H1 (cell line): ENCODE results near the gene SNX24. TPM values are rescaled to one million over a fixed set of nuclear protein-coding genes. Genes with fewer than 3 reads are reported as not detected.

Experiments used
- ASH2L ChIP-seq: fragments of 200-600, 300-600 bp; sonication (generic); IDR thresholded peaks from one replicate; pipeline ENCODE4 v1.7.1; 2017; ENCODE audit warnings: low read length
- BRCA1 ChIP-seq: IDR thresholded peaks from 2 replicates; pipeline ENCODE4 v1.6.1; 2012; ENCODE audit warnings: low read depth, low read length, improper control_type of control experiment
- CBX5 ChIP-seq: fragments of 300-800, 300-1000 bp; sonication (generic); IDR thresholded peaks from 2 replicates; pipeline ENCODE4 v1.7.1; 2016; ENCODE audit warnings: antibody characterized with exemption, low read length, low read depth
- CEBPB ChIP-seq: IDR thresholded peaks from 2 replicates; pipeline ENCODE4 v1.6.1; 2012; ENCODE audit warnings: low read depth, low read length
- CHD2 ChIP-seq: IDR thresholded peaks from 2 replicates; pipeline ENCODE4 v1.6.1; 2012; ENCODE audit warnings: low read length, improper control_type of control experiment
- EGR1 ChIP-seq: IDR thresholded peaks from 2 replicates; pipeline ENCODE4 v1.6.1; 2011; ENCODE audit warnings: low read depth, low read length, borderline replicate concordance
- EZH2 ChIP-seq: fragments of 200-600 bp; sonication (generic); IDR thresholded peaks from 2 replicates; pipeline ENCODE4 v1.7.1; 2012; ENCODE audit warnings: low read depth, mild to moderate bottlenecking, moderate library complexity, low read length, inconsistent platforms; ENCODE audit not compliant: severe bottlenecking
- GTF2F1 ChIP-seq: IDR thresholded peaks from 2 replicates; pipeline ENCODE4 v1.6.1; 2012; ENCODE audit warnings: low read depth, low read length, improper control_type of control experiment, borderline replicate concordance
- HDAC6 ChIP-seq: IDR thresholded peaks from one replicate; pipeline ENCODE4 v1.7.1; 2012; ENCODE audit warnings: low read depth, mild to moderate bottlenecking, inconsistent platforms, low read length, moderate library complexity
- JUN ChIP-seq: IDR thresholded peaks from 2 replicates; pipeline ENCODE4 v1.6.1; 2011; ENCODE audit warnings: low read depth, mild to moderate bottlenecking, improper control_type of control experiment, low read length
- JUND ChIP-seq: IDR thresholded peaks from 2 replicates; pipeline ENCODE4 v1.6.1; 2011; ENCODE audit warnings: mild to moderate bottlenecking, improper control_type of control experiment, low read length
- KDM1A ChIP-seq: fragments of 200-600, 300-600 bp; sonication (generic); IDR thresholded peaks from 2 replicates; pipeline ENCODE4 v1.7.1; 2016; ENCODE audit warnings: mild to moderate bottlenecking, low read length, borderline replicate concordance
- SIX5 ChIP-seq: IDR thresholded peaks from 2 replicates; pipeline ENCODE4 v1.6.1; 2011; ENCODE audit warnings: mild to moderate bottlenecking, low read depth, low read length
- SP2 ChIP-seq: IDR thresholded peaks from 2 replicates; pipeline ENCODE4 v1.6.1; 2012; ENCODE audit warnings: mild to moderate bottlenecking, low read length, inconsistent platforms
- TAF7 ChIP-seq: optimal IDR thresholded peaks from 2 replicates; pipeline ENCODE3; 2011; ENCODE audit warnings: low read depth, mild to moderate bottlenecking, inconsistent platforms, low read length, moderate library complexity, borderline replicate concordance
- YY1 ChIP-seq: IDR thresholded peaks from 2 replicates; pipeline ENCODE4 v1.6.1; 2011; ENCODE audit warnings: low read depth, mild to moderate bottlenecking, low read length
- ZNF274 ChIP-seq: IDR thresholded peaks from 2 replicates; pipeline ENCODE4 v1.7.0; 2012; ENCODE audit warnings: low read length, borderline replicate concordance; ENCODE audit errors: extremely low read depth
- polyA plus RNA-seq, 7 experiments: library from polyadenylated mRNA; depleted of rRNA in 3 of 7; stranded (reverse) in 5 of 7; unstranded in 2 of 7; fragments of >200 nt in 5 of 7; fragments of 200-250 nt in 2 of 7; gene quantifications; 1 replicate in 5 of 7; 2 replicates in 1 of 7; 4 replicates in 1 of 7; pipeline versions ENCODE4 v1.2.1 to v1.2.3, GENCODE V29; 2011 to 2013; ENCODE audit warnings: missing spikeins in 2 of 7, mixed read lengths in 2 of 7
- total RNA-seq: library from RNA; stranded (reverse); fragmentation: NEBNext Ultra II Directional; extraction: Animal tissue kit (Norgen Biotek cat#: 25700); gene quantifications from 2 replicates; pipeline ENCODE4 v1.2.1, GENCODE V29; 2021
- TF ChIP-seq, protein P1 (sequence below), 3 experiments: IDR thresholded peaks; 1 replicate in 2 of 3; 2 replicates in 1 of 3; pipeline versions ENCODE4 v1.5.1 to v1.6.1; 2011; ENCODE audit warnings: low read length in 3 of 3, mild to moderate bottlenecking in 3 of 3, inconsistent platforms in 2 of 3, low read depth in 1 of 3, moderate library complexity in 1 of 3; ENCODE audit not compliant: insufficient read depth in 1 of 3; ENCODE audit errors: control extremely low read depth in 1 of 3
- TF ChIP-seq, protein P2 (sequence below): IDR thresholded peaks from 2 replicates; pipeline ENCODE4 v1.6.1; 2012; ENCODE audit warnings: low read length, inconsistent platforms

The SNX24 gene
- total and polyA plus RNA-seq, 2 of the 8 experiments (the other 6 are each of a cell fraction or from before 2014, with no cell fraction given) = 7.3 to 14.3 TPM

GRCh38 chr5:122845229-122846050, at the start of gene SNX24 (continued):
- TF ChIP-seq KDM1A = no peak
- no peak for TF ChIP-seq CEBPB
- TF ChIP-seq, protein P1, sequence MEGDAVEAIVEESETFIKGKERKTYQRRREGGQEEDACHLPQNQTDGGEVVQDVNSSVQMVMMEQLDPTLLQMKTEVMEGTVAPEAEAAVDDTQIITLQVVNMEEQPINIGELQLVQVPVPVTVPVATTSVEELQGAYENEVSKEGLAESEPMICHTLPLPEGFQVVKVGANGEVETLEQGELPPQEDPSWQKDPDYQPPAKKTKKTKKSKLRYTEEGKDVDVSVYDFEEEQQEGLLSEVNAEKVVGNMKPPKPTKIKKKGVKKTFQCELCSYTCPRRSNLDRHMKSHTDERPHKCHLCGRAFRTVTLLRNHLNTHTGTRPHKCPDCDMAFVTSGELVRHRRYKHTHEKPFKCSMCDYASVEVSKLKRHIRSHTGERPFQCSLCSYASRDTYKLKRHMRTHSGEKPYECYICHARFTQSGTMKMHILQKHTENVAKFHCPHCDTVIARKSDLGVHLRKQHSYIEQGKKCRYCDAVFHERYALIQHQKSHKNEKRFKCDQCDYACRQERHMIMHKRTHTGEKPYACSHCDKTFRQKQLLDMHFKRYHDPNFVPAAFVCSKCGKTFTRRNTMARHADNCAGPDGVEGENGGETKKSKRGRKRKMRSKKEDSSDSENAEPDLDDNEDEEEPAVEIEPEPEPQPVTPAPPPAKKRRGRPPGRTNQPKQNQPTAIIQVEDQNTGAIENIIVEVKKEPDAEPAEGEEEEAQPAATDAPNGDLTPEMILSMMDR (IDR thresholded peaks at IDR 0.05; ENCODE audit: control extremely low read depth in 1 of 3, insufficient read depth in 1 of 3, low read depth in 1 of 3, low read length in 3 of 3) = no peak
- TF ChIP-seq JUN = no peak
- no peak for TF ChIP-seq EZH2
- TF ChIP-seq SP2 = no peak
- no peak for TF ChIP-seq CBX5
- TF ChIP-seq, protein P2, sequence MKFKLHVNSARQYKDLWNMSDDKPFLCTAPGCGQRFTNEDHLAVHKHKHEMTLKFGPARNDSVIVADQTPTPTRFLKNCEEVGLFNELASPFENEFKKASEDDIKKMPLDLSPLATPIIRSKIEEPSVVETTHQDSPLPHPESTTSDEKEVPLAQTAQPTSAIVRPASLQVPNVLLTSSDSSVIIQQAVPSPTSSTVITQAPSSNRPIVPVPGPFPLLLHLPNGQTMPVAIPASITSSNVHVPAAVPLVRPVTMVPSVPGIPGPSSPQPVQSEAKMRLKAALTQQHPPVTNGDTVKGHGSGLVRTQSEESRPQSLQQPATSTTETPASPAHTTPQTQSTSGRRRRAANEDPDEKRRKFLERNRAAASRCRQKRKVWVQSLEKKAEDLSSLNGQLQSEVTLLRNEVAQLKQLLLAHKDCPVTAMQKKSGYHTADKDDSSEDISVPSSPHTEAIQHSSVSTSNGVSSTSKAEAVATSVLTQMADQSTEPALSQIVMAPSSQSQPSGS = no peak
- no peak for TF ChIP-seq GTF2F1
- no peak for TF ChIP-seq JUND
- no peak for TF ChIP-seq ZNF274
- TF ChIP-seq SIX5 = no peak
- no peak for TF ChIP-seq BRCA1
- no peak for TF ChIP-seq TAF7
- no peak for TF ChIP-seq CHD2
- TF ChIP-seq YY1 = peak; percentile 59
- TF ChIP-seq HDAC6 = no peak
- TF ChIP-seq ASH2L = peak; percentile 89
- 0 out of 2 replicates have a peak, but pooled peaks have one; percentile 8 for TF ChIP-seq EGR1
